Activated CD4-positive, alpha-beta T cell treated with anti-CD3 and anti-CD28 coated beads, Interleukin-2, amount 50 U/mL, for 1 hour (primary cell): Measurements from ENCODE around the gene SCGB1A1.
"Not testable (repeated sequence)": the region's sequence is repeated elsewhere in the genome, so short reads cannot be mapped to it uniquely, and the experiment has no call there.

ENCODE experiments used
- DNase-seq: peaks from one replicate; pipeline ENCODE4 v3.0.0-alpha.2; 2020

The SCGB1A1 gene

DNA sequence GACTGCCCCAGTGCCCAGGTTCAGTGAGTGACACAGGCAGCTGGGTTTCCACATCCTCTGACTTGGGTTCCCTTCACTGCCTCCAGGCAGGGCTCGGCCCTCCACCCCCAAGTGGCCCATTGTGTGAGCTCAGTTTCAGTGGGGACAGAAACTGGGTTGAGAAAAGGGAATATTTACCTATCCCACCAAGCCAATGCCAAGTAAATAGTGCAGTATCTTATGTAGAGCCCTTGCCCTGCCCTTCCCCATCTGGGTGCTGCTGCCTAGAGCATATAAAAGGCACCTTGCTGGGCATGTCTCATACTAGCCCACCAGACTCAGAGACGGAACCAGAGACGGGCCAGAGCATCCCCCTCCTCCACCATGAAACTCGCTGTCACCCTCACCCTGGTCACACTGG lies at the start of gene SCGB1A1:
Gene SCGB1A1, plus strand, starts transcription at position 301 of the 400 bp plus-strand sequence. Its CDS starts 63 bp downstream, at position 364.
- DNase-seq: no peak

DNA sequence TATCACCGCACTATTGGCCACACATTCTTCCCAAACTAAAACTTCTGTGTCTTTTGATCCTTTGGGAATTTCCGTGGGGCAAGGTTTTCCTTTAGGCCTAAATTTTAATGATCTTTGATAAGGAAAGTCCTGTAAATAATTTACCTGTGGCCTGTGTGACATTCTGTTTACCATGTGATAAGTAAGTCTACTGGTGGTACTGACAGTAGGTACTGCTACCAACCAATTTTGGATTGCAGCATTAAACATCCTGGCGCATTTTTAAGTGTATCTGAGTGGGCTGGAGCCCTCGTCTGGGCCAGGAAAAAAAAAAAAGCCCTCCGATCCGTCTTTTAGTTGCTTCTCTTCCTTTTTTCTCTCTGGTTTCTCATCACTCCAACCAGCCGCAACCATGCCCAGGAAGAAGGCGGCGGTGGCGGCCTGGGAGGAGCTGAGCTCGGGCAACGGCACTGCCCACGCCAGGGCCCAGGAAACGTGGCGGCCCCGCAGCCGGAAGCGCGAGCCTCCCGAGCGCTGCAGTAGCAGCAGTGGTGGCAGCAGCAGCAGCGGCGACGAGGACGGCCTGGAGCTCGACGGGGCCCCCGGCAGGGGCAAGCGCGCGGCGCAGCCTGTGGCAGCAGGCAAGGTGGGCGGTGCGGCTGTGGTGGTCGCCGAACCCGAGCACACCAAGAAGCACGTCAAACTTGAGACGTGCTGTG lies 47.9 kb upstream of the SCGB1A1 start:
- no peak for DNase-seq

DNA sequence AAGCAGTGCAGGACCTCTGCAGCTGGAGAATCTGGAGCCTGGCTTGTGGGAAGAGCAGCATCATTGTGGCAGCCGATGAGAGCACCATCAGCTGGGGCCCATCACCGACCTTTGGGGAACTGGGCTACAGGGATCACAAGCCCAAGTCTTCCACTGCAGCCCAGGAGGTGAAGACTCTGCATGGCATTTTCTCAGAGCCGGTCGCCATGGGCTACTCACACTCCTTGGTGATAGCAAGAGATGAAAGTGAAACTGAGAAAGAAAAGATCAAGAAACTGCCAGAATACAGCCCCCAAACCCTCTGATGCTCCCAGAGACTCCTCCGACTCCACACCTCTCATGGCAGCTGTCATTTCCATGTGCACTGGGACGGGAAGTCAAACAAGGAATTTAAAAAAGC lies 46.0 kb upstream of the SCGB1A1 start:
- no peak for DNase-seq

- DNase-seq: no peak
Measured at GRCh38 chr11:62373464-62374119, 45.2 kb upstream of the SCGB1A1 start.

GRCh38 chr11:62374801-62375200 lies 44.0 kb upstream of the SCGB1A1 start:
- no peak for DNase-seq

DNA sequence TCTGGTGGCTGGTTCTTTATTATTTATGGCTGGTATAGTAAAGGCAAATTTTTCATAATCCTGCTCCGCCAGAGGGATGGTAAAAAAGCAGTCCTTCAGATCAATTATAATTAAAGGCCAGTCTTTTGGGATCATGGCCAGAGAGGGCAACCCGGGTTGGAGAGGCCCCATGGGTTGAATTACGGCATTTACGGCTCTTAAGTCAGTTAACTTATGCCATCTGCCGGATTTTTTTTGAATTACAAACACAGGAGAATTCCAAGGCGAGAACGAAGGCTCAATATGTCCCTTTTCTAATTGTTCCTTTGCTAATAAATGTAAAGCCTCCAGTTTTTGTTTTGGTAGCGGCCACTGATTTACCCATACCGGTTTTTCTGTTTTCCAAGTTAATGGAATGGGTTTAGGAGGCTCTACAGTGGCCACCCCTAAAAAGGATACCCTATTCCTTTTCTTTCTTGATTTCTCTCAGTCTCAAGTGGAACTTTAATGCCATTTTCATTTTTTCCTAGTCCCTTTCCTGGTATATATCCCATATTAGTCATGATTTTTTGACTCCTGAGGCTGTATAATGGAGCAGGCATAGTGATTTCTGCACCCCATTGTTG lies 40.3 kb upstream of the SCGB1A1 start:
- DNase-seq: not testable (repeated sequence)

GRCh38 chr11:62379586-62379985 lies 39.2 kb upstream of the SCGB1A1 start:
- DNase-seq: not testable (repeated sequence)

DNA sequence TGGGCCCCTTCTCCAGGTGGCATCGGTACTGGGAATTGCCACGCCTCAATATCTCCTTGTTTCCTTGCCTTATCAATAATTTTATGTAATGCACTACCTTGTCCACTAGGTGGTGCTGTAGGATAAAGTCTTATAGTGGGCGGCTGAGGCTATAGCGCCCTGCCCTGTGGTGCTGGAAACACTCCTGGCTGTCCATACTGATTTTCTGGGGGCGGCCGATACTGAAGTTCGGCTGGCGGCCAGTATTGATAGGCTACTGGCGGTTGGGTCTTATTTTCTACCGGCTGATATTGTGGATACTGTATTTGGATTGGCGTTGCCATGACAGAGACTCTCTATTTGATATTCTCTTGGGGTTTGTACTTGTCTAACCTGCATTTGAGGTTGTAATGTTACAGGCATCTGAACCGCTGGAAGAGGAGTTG lies 38.0 kb upstream of the SCGB1A1 start:
- DNase-seq: peak; percentile 21

DNA sequence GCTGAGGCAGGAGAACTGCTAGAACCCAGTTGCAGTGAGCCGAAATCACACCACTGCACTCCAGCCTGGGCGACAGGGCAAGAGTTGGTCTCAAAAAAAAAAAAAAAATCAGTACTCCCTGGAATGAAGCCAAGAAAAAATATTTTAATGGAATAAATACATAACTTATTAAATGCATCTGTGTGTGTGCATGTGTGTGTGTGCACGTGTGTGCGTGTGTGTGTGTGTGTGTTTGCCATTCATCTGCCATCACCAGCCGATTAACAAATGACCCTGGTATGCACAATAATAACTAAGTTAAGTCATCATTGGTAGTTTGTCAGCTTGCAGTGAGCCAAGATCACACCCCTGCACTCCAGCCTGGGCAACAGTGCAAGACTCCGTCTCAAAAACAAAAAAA lies 35.0 kb upstream of the SCGB1A1 start:
- no peak for DNase-seq

DNA sequence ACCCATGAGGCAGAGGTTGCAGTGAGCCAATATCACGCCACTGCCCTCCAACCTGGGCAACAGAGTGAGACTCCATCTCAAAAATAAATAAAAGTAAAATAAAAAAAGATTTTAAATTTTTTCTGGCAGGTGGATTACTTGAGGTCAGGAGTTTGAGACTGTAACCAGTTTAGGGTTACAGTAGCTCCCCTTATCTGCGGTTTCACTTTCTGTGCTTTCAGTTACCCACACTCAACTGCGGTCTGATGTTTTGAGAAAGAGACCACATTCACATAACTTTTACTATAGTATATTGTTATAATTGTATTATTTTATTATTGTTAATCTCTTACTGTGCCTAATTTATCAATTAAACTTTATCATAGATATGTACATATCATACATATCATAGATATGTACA lies 32.8 kb upstream of the SCGB1A1 start:
- not testable (repeated sequence) for DNase-seq

- no peak for DNase-seq
Measured at GRCh38 chr11:62387381-62387780, 31.5 kb upstream of the SCGB1A1 start.

- DNase-seq: no peak
Measured at GRCh38 chr11:62388999-62389398, 29.8 kb upstream of the SCGB1A1 start.

DNA sequence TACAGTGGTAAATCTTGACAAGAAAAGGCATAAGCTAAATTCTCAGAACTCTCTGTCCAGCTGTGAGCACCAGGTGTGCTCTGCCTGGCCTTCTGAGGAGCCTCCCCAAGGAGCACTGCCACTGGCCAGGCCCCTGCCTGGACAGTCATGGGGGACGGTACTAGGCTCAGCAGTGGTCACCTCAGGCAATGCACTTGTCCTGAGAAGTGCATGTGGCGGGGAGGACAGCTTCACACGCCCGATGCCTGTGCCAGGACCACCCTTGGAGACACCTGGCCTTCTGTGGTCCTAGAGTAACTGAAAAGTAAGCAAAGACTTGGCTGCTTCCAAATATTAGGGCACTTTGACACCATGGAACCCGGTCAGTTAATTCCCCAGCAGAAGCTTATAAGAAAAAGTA lies 28.6 kb upstream of the SCGB1A1 start:
- no peak for DNase-seq

GRCh38 chr11:62390722-62391121 lies 28.1 kb upstream of the SCGB1A1 start:
- no peak for DNase-seq

GRCh38 chr11:62391642-62392425 lies 27.0 kb upstream of the SCGB1A1 start:
- DNase-seq: no peak

DNA sequence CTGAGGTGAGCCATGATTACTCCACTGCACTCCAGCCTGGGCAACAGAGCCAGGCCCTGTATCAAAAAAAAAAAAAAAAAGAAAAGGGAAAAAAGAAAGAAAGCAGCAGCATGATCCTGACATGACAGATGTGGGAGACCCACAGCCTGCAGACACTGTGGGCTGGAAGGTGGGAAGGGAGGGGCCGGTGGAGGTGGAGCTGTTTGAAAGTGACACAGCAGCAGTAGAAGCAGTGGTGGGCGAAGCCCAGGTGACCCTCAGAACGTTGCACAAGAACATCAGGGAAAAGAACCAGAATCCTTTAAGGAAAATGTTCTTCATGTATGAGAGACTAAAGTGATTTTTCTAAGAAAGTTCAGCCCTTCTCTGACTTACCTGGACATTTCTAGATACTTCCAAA lies 26.3 kb upstream of the SCGB1A1 start:
- no peak for DNase-seq

DNA sequence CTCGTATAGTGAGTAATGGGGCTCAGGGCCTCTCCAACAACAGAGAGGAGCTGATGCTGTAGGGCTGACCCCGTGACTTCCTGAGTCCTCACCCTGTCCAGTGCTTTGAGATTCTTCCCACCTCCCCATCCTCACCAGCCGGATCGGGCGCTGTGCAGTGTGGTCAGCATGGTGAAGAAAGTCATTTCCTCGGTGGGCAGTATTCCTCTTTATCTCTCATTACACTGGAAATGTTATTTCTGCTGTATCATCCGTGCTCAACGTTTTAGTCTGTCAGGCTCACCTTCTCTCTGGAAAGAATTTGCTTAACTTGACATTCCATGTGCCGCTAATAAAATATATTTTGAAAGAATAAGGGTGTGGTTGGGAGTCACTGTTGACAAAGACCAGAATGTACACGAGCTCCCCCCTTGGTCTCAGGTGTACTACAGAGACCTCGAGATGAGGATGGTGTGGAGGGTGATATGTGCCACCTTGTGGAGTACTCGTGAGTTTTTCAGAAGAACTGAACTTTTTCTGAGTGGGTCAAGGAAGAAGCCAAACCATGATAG lies 25.7 kb upstream of the SCGB1A1 start:
- no peak for DNase-seq

GRCh38 chr11:62393735-62394134 lies 25.1 kb upstream of the SCGB1A1 start:
- DNase-seq: no peak

GRCh38 chr11:62394825-62395538 lies 23.9 kb upstream of the SCGB1A1 start:
- peak; percentile 9 for DNase-seq

DNA sequence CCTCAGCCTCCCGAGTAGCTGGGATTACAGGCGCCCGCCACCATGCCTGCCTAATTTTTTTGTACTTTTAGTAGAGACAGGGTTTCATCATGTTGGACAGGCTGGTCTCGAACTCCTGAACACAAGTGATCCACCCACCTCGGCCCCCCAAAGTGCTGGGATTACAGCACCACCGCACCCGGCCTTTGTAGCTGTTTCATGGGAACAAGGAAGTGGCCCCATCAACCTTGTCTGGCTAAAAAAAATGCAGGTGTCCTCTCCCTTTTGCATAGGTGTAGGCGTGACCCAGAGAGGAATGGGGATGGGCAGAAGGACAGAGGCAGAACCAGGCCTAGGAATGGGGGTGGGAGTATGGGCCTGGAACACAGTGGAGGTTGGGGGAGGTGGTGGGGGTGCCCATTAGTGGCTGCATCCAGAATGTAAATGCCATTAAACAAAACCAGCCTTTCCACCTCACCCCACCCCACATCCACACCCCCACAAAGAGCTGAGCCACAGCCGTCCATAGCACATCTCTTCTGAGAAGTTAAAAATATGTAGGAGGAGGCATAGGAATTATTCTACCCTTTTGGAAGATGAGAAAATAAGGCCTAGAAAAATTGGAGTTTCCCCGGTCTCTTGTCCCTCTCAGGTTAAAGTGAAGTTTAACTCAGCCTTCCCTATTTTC lies 22.8 kb upstream of the SCGB1A1 start:
- DNase-seq: no peak
